Activated T-helper 2 cell treated with anti-CD3 and anti-CD28 coated beads, Interferon-gamma antibody, Interleukin-2, Interleukin-4, amounts not matched to agents 10 μg/mL and 5 μg/mL and 100 μg/mL, durations not matched to agents 14 hours and 24 hours and 36 hours (primary cell): Measurements from ENCODE around the gene DHRSX. TPM values are rescaled to one million over a fixed set of nuclear protein-coding genes. Genes with fewer than 3 reads are reported as not detected.
"Not testable (repeated sequence)": the region's sequence is repeated elsewhere in the genome, so short reads cannot be mapped to it uniquely, and the experiment has no call there.

Experiments
- DNase-seq: peaks from one replicate; pipeline ENCODE4 v3.0.0; 2021; ENCODE audit warnings: low spot score
- H3K27ac Mint-ChIP-seq: one replicate; pipeline ENCODE4 v1.8.0; 2021; ENCODE audit warnings: mixed read lengths
- H3K27me3 Mint-ChIP-seq: one replicate; pipeline ENCODE4 v1.8.0; 2021; ENCODE audit warnings: low read depth, mixed read lengths
- H3K36me3 Mint-ChIP-seq: one replicate; pipeline ENCODE4 v1.8.0; 2021; ENCODE audit warnings: low read depth, mixed read lengths
- H3K4me1 Mint-ChIP-seq: one replicate; pipeline ENCODE4 v1.8.0; 2021; ENCODE audit warnings: low read depth, mixed read lengths
- H3K4me3 Mint-ChIP-seq: one replicate; pipeline ENCODE4 v1.8.0; 2021; ENCODE audit warnings: low read depth, mild to moderate bottlenecking, moderate library complexity, mixed read lengths
- H3K9me3 Mint-ChIP-seq: one replicate; pipeline ENCODE4 v1.8.0; 2021; ENCODE audit warnings: mixed read lengths
- intact Hi-C: fragments of 100-400 bp; cut with micrococcal nuclease; formaldehyde crosslinking; loops from one replicate; pipeline ENCODE4 v1.15.1; 2023
- total RNA-seq: library from RNA; stranded (reverse); gene quantifications from 2 replicates; pipeline ENCODE4 v1.2.3, GENCODE V29; 2022

Gene DHRSX
- total RNA-seq, 1 donor from 2014 or later, result 26.1 TPM

- peaks cover 5% of the 10 kb centered on the region for H3K9me3 Mint-ChIP-seq
- intact Hi-C loops, result no loop called here
- no peaks in the 10 kb centered on the region for H3K27me3 Mint-ChIP-seq
- DNase-seq, result no peak
- peaks cover 3% of the 10 kb centered on the region for H3K36me3 Mint-ChIP-seq
- no peaks in the 10 kb centered on the region for H3K4me1 Mint-ChIP-seq
- H3K4me3 Mint-ChIP-seq, result no peak overlapping the region
- no peak overlapping the region for H3K27ac Mint-ChIP-seq
Observed at GRCh38 chrX:2461711-2462016, 39.1 kb downstream of the DHRSX start.

- H3K9me3 Mint-ChIP-seq, result not testable (repeated sequence)
Observed at GRCh38 chrX:2460821-2461710, 39.7 kb downstream of the DHRSX start.

GRCh38 chrX:2460048-2460447 lies 40.7 kb downstream of the DHRSX start:
- H3K36me3 Mint-ChIP-seq, H3K9me3 Mint-ChIP-seq, H3K27me3 Mint-ChIP-seq, H3K4me3 Mint-ChIP-seq, DNase-seq, H3K4me1 Mint-ChIP-seq, H3K27ac Mint-ChIP-seq, intact Hi-C loops: not testable (repeated sequence)

More at GRCh38 chrX:2460821-2461710, 39.7 kb downstream of the DHRSX start:
- H3K4me1 Mint-ChIP-seq, H3K27ac Mint-ChIP-seq, H3K27me3 Mint-ChIP-seq, DNase-seq, H3K4me3 Mint-ChIP-seq, intact Hi-C loops, H3K36me3 Mint-ChIP-seq: not testable (repeated sequence)

- intact Hi-C loops, result no loop called here
- Mint-ChIP-seq H3K36me3 (peaks cover 3% of the 10 kb centered on the region), H3K9me3 (peaks cover 5% of the 10 kb centered on the region), H3K4me1 (no peaks in the 10 kb centered on the region), H3K27ac (no peak overlapping the region), H3K4me3 (no peak overlapping the region), H3K27me3 (no peaks in the 10 kb centered on the region)
- no peak for DNase-seq
Observed at GRCh38 chrX:2458309-2458708, 42.5 kb downstream of the DHRSX start.

- Mint-ChIP-seq H3K4me3 (no peak overlapping the region), H3K36me3 (peaks cover 9% of the 10 kb centered on the region), H3K4me1 (no peaks in the 10 kb centered on the region), H3K27me3 (no peaks in the 10 kb centered on the region), H3K9me3 (peaks cover 9% of the 10 kb centered on the region), H3K27ac (no peak overlapping the region)
- no peak for DNase-seq
- intact Hi-C loops, result no loop called here
Observed at GRCh38 chrX:2457289-2458133, 43.3 kb downstream of the DHRSX start.

GRCh38 chrX:2456091-2456490 lies 44.7 kb downstream of the DHRSX start:
- H3K4me3 Mint-ChIP-seq, H3K27ac Mint-ChIP-seq, H3K4me1 Mint-ChIP-seq, H3K36me3 Mint-ChIP-seq, H3K27me3 Mint-ChIP-seq, intact Hi-C loops, DNase-seq: not testable (repeated sequence)
- H3K9me3 Mint-ChIP-seq, result peaks cover 11% of the 10 kb centered on the region

GRCh38 chrX:2454620-2455019 lies 46.2 kb downstream of the DHRSX start:
- DNase-seq, H3K4me1 Mint-ChIP-seq, H3K36me3 Mint-ChIP-seq, H3K27ac Mint-ChIP-seq, intact Hi-C loops, H3K4me3 Mint-ChIP-seq, H3K27me3 Mint-ChIP-seq: not testable (repeated sequence)
- H3K9me3 Mint-ChIP-seq, result peaks cover 11% of the 10 kb centered on the region

- peaks cover 6% of the 10 kb centered on the region for H3K36me3 Mint-ChIP-seq
- H3K4me1 Mint-ChIP-seq, result peaks cover 3% of the 10 kb centered on the region
- intact Hi-C loops, result no loop called here
- no peak overlapping the region for H3K27ac Mint-ChIP-seq
- H3K27me3 Mint-ChIP-seq, result no peaks in the 10 kb centered on the region
- peaks cover 6% of the 10 kb centered on the region for H3K9me3 Mint-ChIP-seq
- H3K4me3 Mint-ChIP-seq, result no peak overlapping the region
- DNase-seq, result no peak
Observed at GRCh38 chrX:2452799-2453198, 48.0 kb downstream of the DHRSX start.

GRCh38 chrX:2452317-2452784 lies 48.4 kb downstream of the DHRSX start:
- intact Hi-C loops, result no loop called here
- H3K4me3 Mint-ChIP-seq, result no peak overlapping the region
- peaks cover 3% of the 10 kb centered on the region for H3K4me1 Mint-ChIP-seq
- peaks cover 6% of the 10 kb centered on the region for H3K9me3 Mint-ChIP-seq
- H3K27ac Mint-ChIP-seq, result no peak overlapping the region
- H3K36me3 Mint-ChIP-seq, result peaks cover 10% of the 10 kb centered on the region
- H3K27me3 Mint-ChIP-seq, result no peaks in the 10 kb centered on the region
- no peak for DNase-seq

GRCh38 chrX:2451501-2452316 lies 49.1 kb downstream of the DHRSX start:
- H3K4me1 Mint-ChIP-seq, result peaks cover 3% of the 10 kb centered on the region
- no peak overlapping the region for H3K4me3 Mint-ChIP-seq
- DNase-seq, result no peak
- H3K9me3 Mint-ChIP-seq, result peaks cover 11% of the 10 kb centered on the region
- peaks cover 16% of the 10 kb centered on the region for H3K36me3 Mint-ChIP-seq
- no peaks in the 10 kb centered on the region for H3K27me3 Mint-ChIP-seq
- intact Hi-C loops, result no loop called here
- no peak overlapping the region for H3K27ac Mint-ChIP-seq

- Mint-ChIP-seq H3K27me3 (no peaks in the 10 kb centered on the region), H3K4me3 (no peak overlapping the region), H3K4me1 (peaks cover 3% of the 10 kb centered on the region), H3K27ac (no peak overlapping the region), H3K9me3 (peaks cover 15% of the 10 kb centered on the region), H3K36me3 (peaks cover 17% of the 10 kb centered on the region)
- intact Hi-C loops, result no loop called here
- DNase-seq, result no peak
Observed at GRCh38 chrX:2450681-2451080, 50.1 kb downstream of the DHRSX start.

- peaks cover 17% of the 10 kb centered on the region for H3K36me3 Mint-ChIP-seq
- no peak for DNase-seq
- H3K9me3 Mint-ChIP-seq, result peaks cover 15% of the 10 kb centered on the region
- no peak overlapping the region for H3K27ac Mint-ChIP-seq
- H3K27me3 Mint-ChIP-seq, result no peaks in the 10 kb centered on the region
- H3K4me3 Mint-ChIP-seq, result no peak overlapping the region
- H3K4me1 Mint-ChIP-seq, result peaks cover 3% of the 10 kb centered on the region
- intact Hi-C loops, result no loop called here
Observed at GRCh38 chrX:2449135-2449886, 51.5 kb downstream of the DHRSX start.
